Measurements from ENCODE around the gene LAMA4.

LAMA4 gene

DNA sequence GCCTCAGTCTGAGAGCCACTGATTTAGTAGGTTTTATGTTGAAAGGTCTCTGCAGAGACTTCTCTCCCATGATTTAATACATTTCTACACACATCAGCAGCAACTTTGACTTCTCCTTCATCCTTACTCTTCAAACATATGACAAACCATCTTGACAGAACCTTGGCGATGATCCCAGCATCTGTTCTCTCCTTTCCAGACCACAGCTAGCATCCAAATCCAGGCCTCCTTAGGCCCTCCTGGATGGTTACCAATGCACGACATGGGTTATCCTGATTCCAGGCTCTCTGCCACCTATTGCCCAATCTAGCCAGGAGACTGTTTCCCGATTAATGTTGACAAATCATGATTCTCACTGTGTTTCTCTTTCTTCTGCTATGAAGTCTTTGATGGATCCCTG lies 16.8 kb downstream of the LAMA4 start:
- DNase-seq = no peak

DNA sequence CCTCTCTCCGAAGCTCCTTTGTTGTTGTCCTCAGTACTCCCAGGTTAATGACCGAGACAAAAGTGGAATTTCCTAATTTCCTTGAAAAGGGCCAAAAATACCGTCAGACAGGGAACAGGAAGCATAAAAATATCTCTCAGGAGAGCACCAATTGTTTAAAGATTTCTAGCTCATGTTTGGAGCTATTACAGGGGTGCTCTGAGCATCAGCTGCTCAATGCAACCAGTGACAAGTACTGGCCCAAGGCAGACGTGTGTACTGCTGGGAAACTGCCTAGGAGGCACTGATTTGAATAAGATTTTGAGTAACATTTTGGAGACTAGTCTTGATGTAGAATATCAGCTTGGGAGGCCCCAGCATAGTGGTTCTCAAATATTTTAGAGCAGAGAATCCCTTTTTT lies 17.3 kb downstream of the LAMA4 start:
- DNase-seq = no peak

DNA sequence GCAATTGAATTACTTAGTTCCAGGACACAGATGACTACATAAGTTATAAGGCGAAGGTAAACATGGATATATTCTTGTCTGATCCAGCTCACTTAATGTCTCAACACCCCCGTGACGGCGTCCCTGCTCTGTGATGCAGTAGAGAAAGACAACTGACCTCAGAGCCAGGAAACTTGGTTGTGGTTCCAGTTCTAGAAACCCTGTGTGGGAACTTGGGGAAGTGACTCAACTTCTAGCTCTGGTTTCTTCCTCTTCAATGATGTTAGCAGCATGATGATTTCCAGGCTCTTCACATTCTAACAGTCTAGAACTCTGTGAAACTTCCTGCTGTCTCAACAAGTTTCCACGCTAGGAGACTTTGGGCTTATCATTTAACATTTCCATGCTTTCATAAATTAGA lies 18.4 kb downstream of the LAMA4 start:
- peak; percentile 29 for DNase-seq

- DNase-seq = no peak
Measured at GRCh38 chr6:112234601-112235000, 19.8 kb downstream of the LAMA4 start.

- DNase-seq = no peak
Measured at GRCh38 chr6:112233847-112234246, 20.5 kb downstream of the LAMA4 start.

DNA sequence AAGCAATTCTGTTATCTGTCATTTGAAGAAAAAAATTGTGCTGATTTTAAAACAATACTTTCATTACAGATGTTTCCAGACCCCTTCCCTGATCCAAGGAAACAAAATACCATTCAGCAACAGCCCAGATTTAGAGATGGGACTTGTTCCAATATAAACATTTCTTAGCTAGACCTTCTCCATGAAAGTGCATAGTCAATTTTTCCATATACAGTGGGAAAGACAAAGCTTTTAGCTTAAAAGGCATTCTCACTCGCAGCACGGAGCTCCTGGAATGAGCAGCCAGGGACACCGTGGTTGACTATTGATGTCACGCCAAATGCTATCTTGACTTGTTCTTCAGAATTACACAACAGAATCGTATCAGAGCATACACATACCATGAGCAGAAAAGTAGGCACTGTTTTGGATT lies 21.5 kb downstream of the LAMA4 start:
- DNase-seq = no peak

GRCh38 chr6:112231594-112232060 lies 22.7 kb downstream of the LAMA4 start:
- no peak for DNase-seq

GRCh38 chr6:112231164-112231563 lies 23.2 kb downstream of the LAMA4 start:
- no peak for DNase-seq

DNA sequence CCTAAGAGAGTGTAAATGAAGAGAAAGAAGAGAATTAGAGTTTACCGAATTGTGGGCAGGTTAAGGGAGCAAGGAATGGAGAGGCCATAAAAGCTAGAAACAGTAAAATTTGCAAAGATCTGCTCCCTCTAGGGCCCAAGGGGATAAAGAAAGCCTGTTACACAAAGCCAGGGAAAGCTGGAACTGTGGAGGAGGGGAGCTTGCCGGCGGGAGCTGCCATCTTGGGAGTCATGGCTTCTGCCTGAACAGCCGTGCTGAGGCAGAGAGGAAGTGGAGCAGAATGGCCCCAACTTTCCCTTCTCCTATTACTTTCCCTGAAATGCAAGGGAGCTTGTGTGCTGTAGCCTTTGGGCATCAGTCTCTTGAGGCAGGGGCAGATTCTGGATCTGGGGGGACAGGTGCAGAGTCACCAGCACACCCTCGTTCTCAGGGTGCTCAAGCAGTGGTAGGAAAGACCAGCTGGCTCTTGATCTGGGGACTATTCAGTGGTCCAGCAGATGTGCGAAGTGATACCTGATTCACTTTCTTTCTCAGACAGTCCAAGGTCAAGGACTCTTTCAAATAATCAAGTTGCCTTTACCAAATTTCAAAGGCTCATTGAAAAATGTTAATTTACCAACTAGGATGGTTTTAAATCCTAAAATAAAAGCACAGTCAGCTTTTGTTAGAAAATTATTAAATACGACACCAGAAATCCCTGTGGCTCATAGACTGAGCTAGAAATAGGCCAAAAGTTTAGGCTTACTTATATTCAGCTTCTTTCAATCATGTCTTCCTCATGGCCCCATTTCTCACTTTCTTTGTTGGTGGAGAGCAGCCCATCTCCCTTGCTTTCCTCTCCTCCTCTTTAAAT lies 25.7 kb downstream of the LAMA4 start:
- DNase-seq = no peak

- no peak for DNase-seq
Measured at GRCh38 chr6:112227992-112228391, 26.4 kb downstream of the LAMA4 start.

DNA sequence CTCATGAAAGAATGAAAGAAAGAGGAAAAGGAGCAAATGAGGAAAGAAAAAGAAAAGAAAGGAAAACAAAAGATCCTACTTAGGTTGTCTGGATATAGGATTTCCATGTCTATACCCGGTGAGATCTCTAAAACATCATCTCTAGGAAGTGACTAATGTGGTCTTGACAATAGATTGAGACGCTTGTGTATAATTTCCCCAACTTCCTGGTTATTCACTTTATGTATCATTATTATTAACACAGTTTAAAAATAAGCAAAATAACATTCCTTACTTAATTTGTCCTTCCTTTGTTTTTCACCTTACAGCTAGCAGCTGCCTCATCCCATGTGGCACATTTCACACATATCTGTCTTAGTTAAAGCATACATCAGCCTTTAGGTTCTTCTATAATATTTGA lies 27.0 kb downstream of the LAMA4 start:
- no peak for DNase-seq

DNA sequence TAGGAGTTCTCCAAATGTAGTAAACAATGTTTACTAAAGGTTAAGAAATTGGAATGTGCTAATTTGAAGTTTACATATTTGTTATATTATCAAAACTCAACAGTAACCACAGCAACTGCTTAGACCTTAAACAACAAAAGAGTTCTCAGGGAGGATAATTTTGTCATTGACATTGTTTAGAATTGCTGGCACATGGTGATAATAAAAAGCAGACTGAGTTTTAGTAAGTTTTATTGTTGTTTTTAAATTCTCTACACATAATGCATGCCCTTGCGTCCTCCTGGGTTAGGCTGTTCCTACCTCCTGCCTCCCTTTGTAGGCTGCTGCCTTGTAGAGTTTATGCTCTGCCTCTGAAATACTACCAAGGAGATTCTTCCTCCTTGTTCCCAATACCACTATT lies 28.7 kb downstream of the LAMA4 start:
- DNase-seq = no peak

GRCh38 chr6:112224088-112224487 lies 30.3 kb downstream of the LAMA4 start:
- DNase-seq = no peak

- DNase-seq = no peak
Measured at GRCh38 chr6:112223070-112223861, 31.1 kb downstream of the LAMA4 start.

- no peak for DNase-seq
Measured at GRCh38 chr6:112221981-112222852, 32.1 kb downstream of the LAMA4 start.

- no peak for DNase-seq
Measured at GRCh38 chr6:112221561-112221960, 32.8 kb downstream of the LAMA4 start.

GRCh38 chr6:112218563-112218962 lies 35.8 kb downstream of the LAMA4 start:
- DNase-seq = no peak

DNA sequence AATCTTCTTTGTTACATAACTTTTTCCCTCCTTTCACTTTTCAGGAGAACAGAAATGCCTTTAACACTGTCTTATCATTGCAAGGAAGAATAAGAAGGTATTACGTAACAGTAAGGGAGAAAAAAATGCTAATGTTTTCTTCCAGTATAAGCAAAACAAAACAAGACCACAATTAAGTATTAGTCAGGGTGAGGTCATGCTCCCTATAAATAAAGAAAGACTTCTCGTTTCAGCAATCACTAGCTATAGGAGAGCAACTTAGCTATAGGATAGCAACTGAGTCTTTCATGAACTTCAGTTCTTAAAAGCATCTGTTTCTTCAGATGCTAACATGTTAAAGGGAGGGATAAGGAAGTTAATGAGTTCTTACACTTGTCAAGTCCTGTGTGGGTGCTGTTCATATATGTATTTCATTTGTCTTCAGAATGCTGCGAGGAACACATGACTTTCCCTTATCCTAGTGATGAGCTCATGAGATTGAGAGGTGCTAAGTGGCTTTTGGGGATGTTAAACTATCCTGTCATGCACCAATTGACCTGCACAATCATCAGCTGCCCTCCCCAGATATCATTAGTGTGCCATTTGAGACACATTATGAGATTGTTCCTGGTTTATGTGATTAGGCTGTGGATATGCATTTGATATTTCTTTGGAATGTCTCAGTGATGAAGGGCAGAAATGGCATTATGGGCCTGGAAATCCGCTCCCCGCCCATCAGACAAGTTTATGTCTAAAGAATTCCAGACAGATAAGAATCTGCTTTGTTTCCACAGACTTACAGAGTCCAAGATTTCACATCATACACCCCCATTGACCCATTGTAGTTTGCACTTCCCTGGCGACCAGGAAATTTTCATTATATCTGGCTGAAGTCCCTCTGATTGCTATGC lies 37.5 kb downstream of the LAMA4 start:
- no peak for DNase-seq

GRCh38 chr6:112215488-112216284 lies 38.7 kb downstream of the LAMA4 start:
- no peak for DNase-seq

- no peak for DNase-seq
Measured at GRCh38 chr6:112214739-112215269, 39.6 kb downstream of the LAMA4 start.

- DNase-seq = no peak
Measured at GRCh38 chr6:112210852-112211251, 43.5 kb downstream of the LAMA4 start.

Measured in activated CD8-positive, alpha-beta memory T cell treated with anti-CD3 and anti-CD28 coated beads, Interleukin-2, amount 50 U/mL, for 4 hours (primary cell).